TTC549 (cell line): ENCODE measurements around the gene ACOT12.

Experiments
- FAIRE-seq: peaks from 2 replicates; lab custom pipeline; 2012; peaks lifted over from hg19 to GRCh38; lab: Jason Lieb, UNC

Gene ACOT12

DNA sequence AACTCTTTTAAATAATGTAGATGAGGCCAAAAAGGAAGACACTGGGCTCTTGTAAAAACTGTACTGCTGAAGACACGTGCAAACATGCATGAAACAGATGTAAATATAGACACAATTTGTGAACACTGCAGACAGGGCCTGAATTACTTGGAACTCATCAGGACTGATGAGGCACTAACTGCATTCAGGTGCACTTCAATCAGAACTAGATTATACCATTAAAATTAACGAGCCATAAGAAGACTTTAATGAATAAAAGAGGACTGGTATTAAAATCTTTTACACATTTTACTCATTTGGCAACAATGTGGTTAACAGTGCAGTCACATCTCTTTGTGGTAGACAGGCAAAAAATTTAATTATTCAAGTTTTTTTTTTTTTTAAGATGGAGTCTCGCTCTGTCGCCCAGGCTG lies 105.9 kb downstream of the ACOT12 start:
- FAIRE-seq: no peak

DNA sequence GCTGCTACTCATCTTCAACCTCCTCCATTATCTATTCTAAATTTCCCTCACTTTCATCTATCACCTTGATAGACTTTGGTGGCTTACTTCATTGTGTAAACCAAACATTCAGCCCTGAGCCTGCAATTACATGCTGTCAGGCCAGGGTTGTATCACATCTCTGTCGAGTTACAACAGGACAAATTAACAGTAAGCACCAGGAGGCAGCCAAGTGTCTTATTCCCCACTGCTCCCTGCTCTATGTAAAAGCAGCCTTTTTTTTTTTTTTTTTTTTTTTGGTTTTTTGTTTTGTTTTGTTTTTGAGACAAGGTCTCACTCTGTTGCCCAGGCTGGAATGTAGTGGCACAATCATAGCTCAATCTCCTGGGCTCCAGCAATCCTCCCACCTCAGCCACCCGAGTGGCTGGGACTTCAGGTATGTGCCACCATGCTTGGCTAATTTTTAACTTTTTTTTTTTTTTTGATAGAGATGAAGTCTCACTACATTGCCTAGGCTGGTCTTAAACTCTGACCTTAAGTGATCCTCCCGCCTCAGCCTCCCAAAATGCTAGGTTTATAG lies 107.8 kb downstream of the ACOT12 start:
- FAIRE-seq: no peak

DNA sequence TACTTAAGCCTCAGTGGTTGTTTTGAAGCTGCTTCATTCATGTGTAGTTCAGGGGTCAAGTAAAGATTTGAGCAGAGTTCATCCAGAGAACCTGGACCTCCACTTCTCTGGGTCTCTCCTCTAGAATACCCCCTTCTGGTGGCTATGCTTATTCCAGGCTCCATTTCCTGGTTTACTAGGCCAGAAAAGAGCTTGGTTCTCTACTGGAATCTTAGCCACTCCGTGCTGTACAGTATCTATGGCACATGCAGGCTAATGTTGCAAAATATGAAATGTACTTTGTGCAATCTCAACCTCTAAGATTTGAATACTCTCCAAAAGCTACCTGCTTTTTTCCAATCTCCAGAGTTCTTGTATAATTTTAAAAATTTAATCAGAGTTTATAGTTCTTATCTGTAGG lies 110.0 kb downstream of the ACOT12 start:
- no peak for FAIRE-seq
